ENCODE data around the gene SKOR1. TPM values are rescaled to one million over a fixed set of nuclear protein-coding genes. Genes with fewer than 3 reads are reported as not detected.
A peak's percentile ranks its signal among the peaks of the same experiment; 100 is the strongest.

SKOR1 gene
- total and polyA plus RNA-seq, 12 donors: 0.07 to 0.40 (median 0.15) TPM

DNA sequence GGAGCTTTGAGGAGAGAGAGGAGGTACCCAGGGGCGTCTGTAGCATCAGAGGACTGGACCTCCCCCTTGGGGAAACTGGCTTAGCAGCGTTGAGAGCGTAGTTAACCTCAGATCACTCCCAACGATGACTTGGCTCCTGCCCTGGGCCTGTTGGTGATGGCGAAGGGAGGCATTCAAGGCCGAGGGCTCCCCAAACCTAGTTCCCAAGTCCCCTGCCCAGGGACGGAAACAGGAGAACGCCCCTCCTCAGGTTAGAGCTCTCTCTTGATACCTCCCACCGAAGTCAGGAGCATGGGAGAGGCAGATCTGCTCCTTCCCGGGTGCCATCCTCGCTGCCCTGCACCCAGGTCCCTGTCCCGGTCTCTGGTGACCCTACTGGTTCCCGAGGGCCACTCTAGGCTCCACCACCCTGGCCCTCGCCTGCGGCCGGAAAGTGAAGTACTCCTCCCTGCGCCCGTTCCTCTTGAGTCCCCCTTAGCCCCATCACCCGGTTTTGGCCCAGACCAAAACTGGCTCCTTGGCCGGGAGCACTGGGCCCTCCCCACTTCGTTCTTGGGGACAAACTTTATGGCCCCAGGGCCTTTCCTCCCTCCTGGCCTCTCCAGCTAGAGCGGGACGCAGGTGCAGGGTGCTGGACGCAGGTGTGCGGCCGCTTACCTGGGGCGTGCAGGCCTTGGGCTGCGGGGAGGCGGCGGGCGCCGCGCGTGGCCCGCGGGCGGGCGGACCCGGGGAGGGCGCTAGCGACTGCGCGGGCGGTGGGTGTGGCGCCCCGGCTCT lies 2.6 kb upstream of the SKOR1 start:
- Histone ChIP-seq H3K27ac (no peak overlapping the region), H3K36me3 (peaks cover 0 to 7% (median 0%) of the 10 kb centered on the region in 9 donors), H3K9me3 (no peaks in the 10 kb centered on the region), H3K4me3 (peak overlapping the region in 1 of 10 donors; percentile 26), H3K4me1 (peaks cover 0 to 68% (median 28%) of the 10 kb centered on the region in 9 donors), H3K27me3 (peaks cover 81 to 100% (median 100%) of the 10 kb centered on the region in 7 donors)
- TF ChIP-seq, protein P1, sequence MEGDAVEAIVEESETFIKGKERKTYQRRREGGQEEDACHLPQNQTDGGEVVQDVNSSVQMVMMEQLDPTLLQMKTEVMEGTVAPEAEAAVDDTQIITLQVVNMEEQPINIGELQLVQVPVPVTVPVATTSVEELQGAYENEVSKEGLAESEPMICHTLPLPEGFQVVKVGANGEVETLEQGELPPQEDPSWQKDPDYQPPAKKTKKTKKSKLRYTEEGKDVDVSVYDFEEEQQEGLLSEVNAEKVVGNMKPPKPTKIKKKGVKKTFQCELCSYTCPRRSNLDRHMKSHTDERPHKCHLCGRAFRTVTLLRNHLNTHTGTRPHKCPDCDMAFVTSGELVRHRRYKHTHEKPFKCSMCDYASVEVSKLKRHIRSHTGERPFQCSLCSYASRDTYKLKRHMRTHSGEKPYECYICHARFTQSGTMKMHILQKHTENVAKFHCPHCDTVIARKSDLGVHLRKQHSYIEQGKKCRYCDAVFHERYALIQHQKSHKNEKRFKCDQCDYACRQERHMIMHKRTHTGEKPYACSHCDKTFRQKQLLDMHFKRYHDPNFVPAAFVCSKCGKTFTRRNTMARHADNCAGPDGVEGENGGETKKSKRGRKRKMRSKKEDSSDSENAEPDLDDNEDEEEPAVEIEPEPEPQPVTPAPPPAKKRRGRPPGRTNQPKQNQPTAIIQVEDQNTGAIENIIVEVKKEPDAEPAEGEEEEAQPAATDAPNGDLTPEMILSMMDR (IDR thresholded peaks at IDR 0.05): no peak
- DNase-seq (no peak), ATAC-seq (no peak)
- 2 to 3% methylated on average over 46 of the region's 46 CpGs for WGBS, 2 donors
- intact Hi-C loops (cut with DNase I): no loop called here

DNA sequence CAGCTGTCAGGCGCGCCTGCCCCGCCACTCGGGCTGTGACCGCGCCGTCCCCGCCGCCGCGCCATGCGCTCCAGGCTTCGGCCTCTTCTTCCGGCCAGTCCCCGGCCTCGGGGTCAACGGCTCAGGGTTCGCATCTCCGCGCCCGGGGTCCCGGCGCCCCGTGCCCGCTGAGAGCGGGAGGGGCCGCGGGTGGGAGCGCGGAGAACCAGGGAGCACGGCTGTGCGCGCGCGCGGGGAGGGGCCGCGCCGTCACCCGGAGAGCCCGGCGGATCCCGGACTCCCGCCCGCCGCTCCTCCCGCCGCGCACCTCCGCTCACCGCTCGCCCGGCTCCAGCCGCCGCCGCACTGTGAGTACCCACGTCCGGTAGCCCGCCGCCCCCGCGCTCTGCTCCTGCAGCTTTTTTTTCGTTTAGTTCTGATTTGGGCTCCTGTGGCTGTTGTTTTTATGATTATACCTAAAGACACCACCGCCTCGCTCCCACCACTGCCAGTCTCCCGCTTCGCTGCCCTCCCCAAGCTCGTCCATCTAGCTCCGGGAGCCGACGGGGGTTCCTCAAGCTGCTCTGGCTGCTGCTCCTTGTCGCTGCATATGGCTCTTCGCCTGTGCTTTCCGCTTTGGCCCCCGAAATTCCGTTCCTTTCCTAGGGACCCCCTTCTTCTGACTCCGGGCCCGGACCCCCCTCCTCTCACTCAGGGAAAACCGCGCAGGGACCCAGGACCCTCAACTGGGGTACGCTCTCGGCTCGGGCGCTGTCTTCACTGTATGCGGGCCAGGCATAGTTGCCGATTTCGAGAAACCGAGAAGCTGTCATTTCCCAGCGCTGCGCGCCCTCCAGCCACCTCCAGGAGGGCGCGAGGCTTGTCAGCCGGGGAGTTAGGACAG lies 1.8 kb upstream of the SKOR1 start:
- peaks cover 3 to 76% (median 36%) of the 10 kb centered on the region in 9 donors for H3K4me1 ChIP-seq
- 2 to 3% methylated on average over 65 to 94 of the region's 94 CpGs for WGBS, 2 donors
- TF ChIP-seq, protein P1 (IDR thresholded peaks at IDR 0.05): no peak
- H3K36me3 ChIP-seq: peaks cover 0 to 7% (median 0%) of the 10 kb centered on the region in 9 donors
- no peak overlapping the region for H3K27ac ChIP-seq
- peak overlapping the region in 5 of 10 donors; percentile 10 to 26 (median 14) for H3K4me3 ChIP-seq
- peaks cover 90 to 100% (median 100%) of the 10 kb centered on the region in 7 donors for H3K27me3 ChIP-seq
- DNase-seq (no peak), ATAC-seq (no peak)
- intact Hi-C loops (cut with DNase I): no loop called here
- no peaks in the 10 kb centered on the region for H3K9me3 ChIP-seq

DNA sequence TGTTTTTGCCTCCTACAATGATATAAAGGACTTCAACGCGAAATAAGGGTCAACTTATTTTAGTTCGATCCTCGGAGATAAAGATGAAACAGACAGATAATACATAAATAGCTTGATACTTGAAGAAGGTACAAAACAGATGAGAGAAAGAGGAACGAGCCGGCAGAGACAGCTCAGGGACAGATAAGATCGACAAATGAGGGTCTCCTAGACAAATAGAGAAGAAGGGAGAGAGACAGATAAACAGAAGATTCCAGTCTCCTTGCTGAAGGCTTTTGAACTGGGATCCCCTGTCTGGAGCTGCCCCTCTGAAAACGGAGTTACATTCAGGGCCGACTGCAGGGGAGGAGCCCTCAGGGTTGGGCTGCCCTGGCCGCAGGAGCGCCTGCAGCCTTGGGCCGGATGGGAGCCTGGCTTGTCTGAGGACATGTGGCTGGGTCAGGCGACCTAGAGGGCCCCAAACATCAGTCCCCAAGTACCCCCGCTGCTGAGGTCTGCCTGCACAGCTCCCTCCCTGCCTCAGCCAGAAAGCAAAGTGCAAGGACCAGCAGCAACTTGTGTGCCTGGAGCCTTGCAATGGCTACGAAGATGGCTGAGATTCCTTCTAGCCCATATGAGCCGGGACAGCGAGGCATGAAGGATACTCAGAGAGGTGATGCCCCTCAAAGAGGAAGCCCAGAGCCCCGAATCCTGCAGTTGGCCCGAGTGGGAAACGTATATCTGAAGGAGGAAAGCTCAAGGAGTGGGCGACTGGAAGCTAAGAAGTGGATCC lies 926 bp upstream of the SKOR1 start:
- DNase-seq (no peak), ATAC-seq (no peak)
- Histone ChIP-seq H3K4me1 (peaks cover 6 to 85% (median 45%) of the 10 kb centered on the region in 9 donors), H3K27ac (no peak overlapping the region), H3K27me3 (peaks cover 91 to 100% (median 100%) of the 10 kb centered on the region in 7 donors), H3K36me3 (peaks cover 0 to 7% (median 0%) of the 10 kb centered on the region in 9 donors), H3K4me3 (no peak overlapping the region), H3K9me3 (no peaks in the 10 kb centered on the region)
- intact Hi-C loops (cut with DNase I): no loop called here
- 5 to 7% methylated on average over 21 of the region's 21 CpGs for WGBS, 2 donors
- TF ChIP-seq, protein P1 (IDR thresholded peaks at IDR 0.05): no peak

Data from heart right ventricle (tissue), 16 donors.